GM21447 (cell line): ENCODE data around the gene LUC7L2.
"Not testable (repeated sequence)": the region's sequence is repeated elsewhere in the genome, so short reads cannot be mapped to it uniquely, and the experiment has no call there.

ENCODE experiments used
- ATAC-seq: cut with Tn5 transposase; IDR thresholded peaks from one replicate; pipeline ENCODE4 v1.9.1; 2021; ENCODE audit not compliant: unreplicated experiment

Gene LUC7L2

GRCh38 chr7:139394540-139394939 is 34.8 kb downstream of the LUC7L2 start:
- ATAC-seq: no peak

DNA sequence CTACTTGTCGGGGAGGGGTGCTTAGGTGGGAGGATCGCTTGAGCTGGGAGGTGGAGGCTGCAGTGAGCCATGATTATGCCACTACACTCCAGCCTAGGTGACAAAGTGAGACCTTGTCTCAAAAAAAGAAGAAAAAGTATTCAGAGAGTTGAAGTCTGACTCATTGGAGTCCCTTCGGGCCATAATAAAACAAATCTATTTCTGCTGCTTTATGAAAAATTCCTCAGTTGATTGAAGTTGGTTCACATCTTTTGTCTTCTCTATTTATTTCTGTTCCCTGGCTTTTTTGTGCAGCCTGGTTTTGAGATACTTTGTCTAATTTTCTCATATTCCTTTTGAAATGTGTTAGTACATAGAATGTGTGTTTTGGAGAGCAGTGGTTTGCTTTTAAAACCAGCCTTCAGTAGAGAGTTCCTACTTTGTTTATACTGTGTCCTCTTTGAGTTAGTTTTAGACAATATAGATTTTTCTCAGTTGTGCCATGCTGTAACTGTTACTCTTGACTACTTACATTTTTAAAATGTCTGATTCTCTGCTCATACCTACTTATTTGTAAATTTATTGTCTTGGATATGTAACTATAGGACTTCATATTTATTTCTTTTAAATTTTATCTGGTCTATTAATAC is 36.7 kb downstream of the LUC7L2 start:
- ATAC-seq: no peak

DNA sequence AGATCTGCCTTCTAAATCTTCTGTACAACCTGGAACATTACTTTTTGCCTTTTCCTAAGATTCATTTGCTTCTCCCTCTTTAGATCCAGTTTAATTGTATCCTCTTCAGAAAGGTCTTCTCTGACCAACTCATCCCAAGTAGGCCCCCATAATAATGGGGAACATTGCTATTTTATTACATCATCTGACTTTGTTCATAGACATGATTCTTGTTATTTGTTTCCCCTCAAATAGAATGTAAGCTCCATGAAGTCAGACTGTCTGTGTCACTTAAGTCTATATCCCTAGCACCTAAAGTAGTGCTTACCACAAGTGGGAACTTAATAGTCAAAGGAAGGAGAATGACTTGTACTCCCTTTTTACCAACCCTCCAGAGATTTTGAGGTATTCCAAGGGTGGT is 37.5 kb downstream of the LUC7L2 start:
- ATAC-seq: no peak

DNA sequence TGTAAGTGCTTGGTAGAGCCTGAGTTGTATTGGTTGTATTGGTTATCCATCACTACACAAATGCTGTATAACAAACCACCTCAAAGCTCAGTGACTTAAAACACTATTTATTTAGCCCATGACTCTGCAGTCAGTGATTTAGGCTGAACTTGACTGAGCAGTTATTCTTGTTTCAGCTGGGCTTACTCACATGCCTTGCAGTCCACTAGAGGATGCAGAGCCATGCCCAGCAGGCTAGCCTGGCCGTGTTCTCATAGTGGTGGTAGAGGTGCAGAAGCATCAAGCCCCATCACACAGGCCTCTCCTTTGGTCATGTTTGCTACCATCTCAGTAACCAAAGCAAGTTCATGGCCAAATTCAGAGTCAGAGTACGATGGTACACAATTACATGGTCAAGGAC is 43.9 kb downstream of the LUC7L2 start:
- ATAC-seq: no peak

- ATAC-seq: no peak
Measured at GRCh38 chr7:139407555-139407954, 47.9 kb downstream of the LUC7L2 start.

- not testable (repeated sequence) for ATAC-seq
Measured at GRCh38 chr7:139414743-139415402, 55.2 kb downstream of the LUC7L2 start.

DNA sequence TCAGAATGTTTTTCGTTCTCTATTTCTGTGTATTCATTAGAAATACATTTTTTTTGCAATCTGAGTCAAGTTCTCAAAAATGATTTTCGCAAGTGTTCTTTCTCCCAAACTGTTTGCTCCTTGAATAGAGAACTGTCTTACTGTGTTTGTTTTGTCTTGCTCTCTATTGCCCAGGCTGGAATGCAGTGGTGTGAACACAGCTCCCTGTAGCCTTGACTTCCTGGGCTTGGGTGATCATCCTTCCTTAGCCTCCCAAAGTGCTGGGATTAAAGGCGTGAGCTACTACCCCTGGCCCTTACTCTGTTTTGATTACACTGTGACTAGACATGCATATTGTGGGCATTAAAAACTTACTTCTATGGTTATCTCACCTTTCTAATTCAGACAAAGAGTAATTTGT is 56.7 kb downstream of the LUC7L2 start:
- no peak for ATAC-seq

DNA sequence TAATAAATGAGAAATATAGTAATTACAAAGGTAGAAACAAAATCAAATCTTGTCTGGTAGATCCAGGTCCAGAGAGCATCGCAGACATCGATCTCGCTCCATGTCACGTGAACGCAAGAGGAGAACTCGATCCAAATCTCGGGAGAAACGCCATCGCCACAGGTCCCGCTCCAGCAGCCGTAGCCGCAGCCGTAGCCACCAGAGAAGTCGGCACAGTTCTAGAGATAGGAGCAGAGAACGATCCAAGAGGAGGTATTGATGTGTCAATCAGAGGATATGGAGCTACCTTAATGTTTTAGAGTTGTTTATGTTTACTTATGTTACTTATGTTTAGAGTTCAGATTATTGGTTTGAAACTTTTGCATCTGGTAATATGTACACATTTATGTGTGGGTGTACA is 57.8 kb downstream of the LUC7L2 start:
- no peak for ATAC-seq

- ATAC-seq: no peak
Measured at GRCh38 chr7:139421123-139421522, 61.4 kb downstream of the LUC7L2 start.

GRCh38 chr7:139422126-139422525 is 62.4 kb downstream of the LUC7L2 start:
- ATAC-seq: no peak

- no peak for ATAC-seq
Measured at GRCh38 chr7:139423091-139423490, 63.4 kb downstream of the LUC7L2 start.

DNA sequence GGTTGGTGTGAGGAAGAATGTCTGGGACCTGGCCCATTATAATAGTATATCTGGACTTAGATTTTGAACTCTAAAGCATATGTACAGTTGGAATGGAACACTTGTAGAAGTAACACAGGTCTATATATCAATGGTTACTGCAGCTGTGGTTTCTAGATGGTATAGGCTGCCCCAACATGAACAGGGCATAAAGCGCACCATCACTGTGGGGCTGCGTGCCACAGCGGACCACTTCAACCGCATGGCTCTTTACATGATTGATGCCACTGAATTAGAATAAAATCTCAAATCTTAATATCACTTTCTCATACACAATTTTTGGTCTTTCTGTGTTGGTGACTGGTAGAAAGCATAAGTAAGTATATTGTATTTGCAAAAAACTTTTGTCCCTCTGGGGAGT is 64.3 kb downstream of the LUC7L2 start:
- no peak for ATAC-seq

DNA sequence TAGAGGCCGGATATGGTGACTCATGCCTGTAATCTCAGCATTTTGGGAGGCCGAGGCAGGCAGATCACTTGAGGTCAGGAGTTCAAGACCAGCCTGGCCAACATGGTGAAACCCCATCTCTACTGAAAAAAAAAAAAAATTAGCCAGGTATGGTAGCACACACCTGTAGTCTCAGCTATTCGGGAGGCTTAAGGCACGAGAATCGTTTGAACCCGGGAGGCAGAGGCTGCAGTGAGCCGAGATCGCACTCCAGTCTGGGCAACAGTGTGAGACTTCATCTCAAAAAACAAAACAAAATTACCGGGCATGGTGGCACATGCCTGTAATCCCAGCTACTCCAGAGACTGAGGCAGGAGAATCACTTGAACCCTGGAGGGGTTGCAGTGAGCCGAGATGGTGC is 66.0 kb downstream of the LUC7L2 start:
- not testable (repeated sequence) for ATAC-seq

DNA sequence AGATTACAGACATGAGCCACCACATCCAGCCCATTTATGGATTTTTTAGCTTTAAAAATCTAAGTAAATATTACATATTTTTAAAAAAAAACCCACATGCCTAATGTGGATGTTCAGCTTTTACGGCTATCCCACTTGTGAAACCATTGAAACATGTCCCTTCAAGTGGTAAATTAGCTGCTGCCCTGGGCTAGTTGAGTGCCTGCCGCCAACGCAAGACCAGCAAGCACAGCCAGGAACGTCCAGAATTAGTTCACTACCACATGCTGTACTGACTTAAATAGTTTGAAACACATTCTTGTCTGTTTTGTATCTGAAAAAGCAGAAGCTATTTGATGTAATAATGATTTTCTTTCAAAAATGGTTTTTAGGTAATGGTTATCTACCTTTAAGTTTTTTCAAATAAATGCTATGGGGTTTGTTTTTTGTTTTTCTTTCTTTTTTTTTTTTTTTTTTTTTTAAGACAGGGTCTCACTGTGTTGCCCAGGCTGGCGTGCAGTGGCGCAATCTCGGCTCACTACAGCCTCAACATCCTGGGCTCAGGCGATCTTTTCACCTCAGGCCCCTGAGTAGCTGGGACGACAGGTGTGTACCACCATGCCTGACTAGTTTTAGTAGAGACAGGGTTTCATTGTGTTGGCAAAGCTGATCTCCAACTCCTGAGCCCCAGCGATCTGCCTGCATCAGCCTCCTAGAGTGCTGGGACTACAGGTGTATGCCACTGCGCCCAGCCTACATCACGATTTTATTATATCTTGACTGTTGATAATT is 66.7 kb downstream of the LUC7L2 start:
- ATAC-seq: no peak

- ATAC-seq: no peak
Measured at GRCh38 chr7:139427029-139427420, 67.3 kb downstream of the LUC7L2 start.

DNA sequence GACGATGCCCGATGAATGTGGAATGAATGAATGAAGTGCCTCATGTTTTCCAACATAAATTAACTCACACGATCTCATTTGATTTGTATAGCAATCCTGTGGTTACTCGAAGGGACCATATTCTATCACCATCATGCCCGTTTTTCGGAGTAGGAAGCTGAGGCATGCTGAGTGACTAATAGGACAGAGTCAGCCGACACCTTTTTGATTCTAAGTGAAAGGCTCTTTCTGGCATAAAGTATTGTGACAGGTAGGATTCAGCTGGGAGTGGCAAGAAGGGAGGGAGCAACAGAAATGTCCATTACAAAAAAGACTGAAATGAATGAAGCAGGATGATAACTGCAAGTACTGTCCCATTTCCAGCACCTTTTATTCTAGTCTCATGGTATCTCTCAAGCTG is 68.1 kb downstream of the LUC7L2 start:
- ATAC-seq: no peak

DNA sequence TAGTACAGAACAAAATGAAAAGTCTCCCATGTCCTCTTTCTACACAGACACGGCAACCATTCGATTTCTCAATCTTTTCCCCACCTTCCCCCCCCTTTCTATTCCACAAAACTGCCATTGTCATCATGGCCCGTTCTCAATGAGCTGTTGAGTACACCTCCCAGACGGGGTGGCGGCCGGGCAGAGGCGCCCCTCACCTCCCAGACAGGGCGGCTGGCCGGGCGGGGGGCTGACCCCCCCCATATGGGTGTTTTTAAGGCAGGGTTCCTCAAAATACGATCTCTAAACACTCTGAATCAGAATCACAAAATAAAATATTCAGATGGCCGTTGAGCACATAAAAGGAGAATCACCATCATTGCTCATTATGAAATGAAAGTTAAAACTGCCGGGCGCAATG is 70.0 kb downstream of the LUC7L2 start:
- ATAC-seq: not testable (repeated sequence)

DNA sequence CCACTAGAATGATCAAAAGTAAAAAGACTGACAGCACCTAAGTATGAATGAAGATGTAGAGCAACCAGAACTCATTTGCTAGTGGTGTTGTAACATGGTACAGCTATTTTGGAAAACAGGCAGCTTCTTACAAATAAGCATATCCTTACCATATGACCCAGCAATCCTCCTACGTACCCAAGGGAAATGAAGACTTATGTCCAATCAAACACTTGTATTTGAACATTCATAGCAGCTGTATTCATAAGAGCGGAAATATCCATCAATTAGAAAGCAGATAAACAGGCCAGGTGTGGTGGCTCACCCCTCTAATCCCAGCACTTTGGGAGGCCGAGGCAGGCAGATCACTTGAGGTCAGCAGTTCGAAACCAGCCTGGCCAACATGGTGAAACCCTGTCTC is 70.7 kb downstream of the LUC7L2 start:
- ATAC-seq: no peak

DNA sequence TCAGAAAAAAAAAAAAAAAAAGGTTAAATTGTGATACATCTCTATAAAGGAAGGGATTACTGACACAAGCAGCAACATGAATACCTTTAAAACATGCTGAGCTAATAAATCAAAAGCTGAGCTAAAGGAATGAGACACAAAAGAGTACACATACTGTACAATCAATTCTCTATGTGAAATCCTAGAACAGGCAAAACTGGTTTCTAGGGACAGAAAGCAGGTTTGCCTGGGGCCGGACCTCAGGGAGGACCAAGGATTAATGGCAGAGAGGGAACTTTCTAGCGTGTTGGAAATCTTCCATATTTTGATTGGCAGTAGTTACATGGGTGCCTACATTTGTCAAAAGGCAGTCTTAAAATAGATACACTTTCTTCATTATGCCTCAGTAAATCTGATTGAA is 71.3 kb downstream of the LUC7L2 start:
- no peak for ATAC-seq

- ATAC-seq: no peak
Measured at GRCh38 chr7:139431459-139431858, 71.8 kb downstream of the LUC7L2 start.

DNA sequence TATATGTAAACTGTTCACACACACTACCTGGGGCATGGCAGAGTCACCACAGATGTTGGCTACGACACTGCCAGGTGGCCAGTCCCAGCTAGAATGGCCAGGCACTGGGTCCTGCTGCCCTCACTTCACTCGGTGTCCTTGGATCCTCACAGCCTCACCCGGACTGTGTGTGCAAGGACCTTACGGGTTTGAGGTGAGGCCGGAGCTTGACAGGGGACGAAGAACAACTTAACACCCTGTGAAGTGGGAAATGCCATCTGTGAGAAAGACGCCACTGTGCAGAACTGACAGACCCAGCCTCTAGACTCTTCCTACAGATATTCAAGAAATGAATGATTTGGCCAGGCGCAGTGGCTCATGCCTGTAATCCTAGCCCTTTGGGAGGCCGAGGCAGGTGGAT is 77.1 kb downstream of the LUC7L2 start:
- no peak for ATAC-seq

DNA sequence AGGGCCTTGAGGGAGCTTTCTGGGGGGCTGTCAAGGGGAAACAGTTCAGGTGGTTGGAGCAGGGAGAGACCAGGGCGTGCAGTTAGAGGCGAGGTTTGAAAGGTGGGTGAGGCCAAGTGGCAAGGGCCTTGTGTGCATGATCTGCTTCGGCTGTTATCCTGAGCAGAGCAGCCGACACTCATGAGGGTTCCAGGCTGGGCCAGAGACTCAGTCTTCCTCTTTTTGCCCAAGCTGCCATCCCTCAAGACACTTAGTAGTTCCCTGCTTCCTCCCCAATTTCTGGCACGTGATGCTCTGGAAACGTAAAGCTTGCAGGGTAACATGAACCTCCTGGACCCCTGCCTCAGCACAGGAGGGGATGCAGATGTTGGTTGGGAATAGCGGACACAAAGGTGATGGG is 79.7 kb downstream of the LUC7L2 start:
- no peak for ATAC-seq
